ENCODE measurements around the gene GRM1.
"Not testable (repeated sequence)": the region's sequence is repeated elsewhere in the genome, so short reads cannot be mapped to it uniquely, and the experiment has no call there.

The GRM1 gene

GRCh38 chr6:146240322-146240721 lies 211.5 kb downstream of the GRM1 start:
- Histone ChIP-seq H3K36me3 (replicated peaks) (no peaks in the 10 kb centered on the region), H3K9me3 (no peaks in the 10 kb centered on the region), H3K27me3 (ENCODE audit: low read depth) (no peaks in the 10 kb centered on the region), H3K4me1 (no peaks in the 10 kb centered on the region), H3K4me3 (no peak overlapping the region)
- DNase-seq (ENCODE audit: low spot score in 2 of 2), result no peak
- in situ Hi-C loops (cut with MboI; ENCODE audit: low sequenced_read_pairs), result no loop called here

DNA sequence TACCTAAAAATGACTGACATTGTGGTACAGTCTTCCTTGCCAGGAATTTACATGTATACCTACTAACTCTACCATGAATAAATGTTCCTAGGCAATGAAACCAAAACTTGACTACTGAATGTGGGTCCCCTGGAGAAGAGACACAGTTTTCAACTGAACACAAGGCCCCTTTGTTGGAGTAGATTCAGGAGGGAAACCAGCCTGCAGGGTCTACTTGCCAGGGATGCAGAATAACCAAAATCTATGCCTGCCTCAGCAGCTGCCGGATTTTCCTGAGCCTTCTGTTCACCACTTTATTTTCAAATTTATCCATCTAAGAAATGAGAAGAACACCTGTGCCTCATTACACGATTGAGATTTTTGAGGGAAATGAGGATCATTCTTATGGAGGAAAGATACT lies 211.9 kb downstream of the GRM1 start:
- no peak overlapping the region for H3K4me3 ChIP-seq
- H3K36me3 ChIP-seq (replicated peaks), result no peaks in the 10 kb centered on the region
- H3K27me3 ChIP-seq (ENCODE audit: low read depth), result no peaks in the 10 kb centered on the region
- in situ Hi-C loops (cut with MboI; ENCODE audit: low sequenced_read_pairs), result no loop called here
- H3K9me3 ChIP-seq, result no peaks in the 10 kb centered on the region
- no peaks in the 10 kb centered on the region for H3K4me1 ChIP-seq
- no peak for DNase-seq (ENCODE audit: low spot score in 2 of 2)

GRCh38 chr6:146243646-146244045 lies 214.8 kb downstream of the GRM1 start:
- H3K4me1 ChIP-seq; in situ Hi-C loops (cut with MboI; ENCODE audit: low sequenced_read_pairs); H3K4me3 ChIP-seq; H3K36me3 ChIP-seq (replicated peaks); H3K9me3 ChIP-seq; DNase-seq (ENCODE audit: low spot score in 2 of 2); H3K27me3 ChIP-seq (ENCODE audit: low read depth): not testable (repeated sequence)

DNA sequence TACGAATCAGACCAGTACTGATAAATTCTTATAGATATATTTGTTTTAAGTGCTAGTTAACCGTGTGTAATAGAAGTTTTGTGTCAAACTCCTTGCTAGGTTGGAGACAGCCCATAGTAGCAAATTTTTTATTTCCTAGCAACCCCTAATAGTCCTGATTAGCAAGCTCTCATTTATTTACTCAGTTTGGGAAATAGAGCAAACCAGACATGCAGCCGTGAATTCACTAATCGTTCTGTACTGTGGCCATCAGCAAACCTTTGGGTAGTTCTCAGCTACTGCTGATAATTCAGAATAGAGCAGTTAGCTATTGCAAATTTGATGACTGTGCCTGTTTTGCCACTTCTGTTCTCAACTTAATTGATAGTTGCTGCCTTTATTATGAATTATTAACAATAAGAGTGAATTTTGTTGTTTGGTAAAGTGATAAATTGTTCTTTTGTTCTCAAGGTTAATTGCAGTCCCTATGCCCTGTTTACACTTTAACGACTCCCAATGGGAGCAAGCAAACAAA lies 215.8 kb downstream of the GRM1 start:
- no peak for DNase-seq (ENCODE audit: low spot score in 2 of 2)
- Histone ChIP-seq H3K4me3 (no peak overlapping the region), H3K4me1 (no peaks in the 10 kb centered on the region), H3K9me3 (no peaks in the 10 kb centered on the region), H3K36me3 (replicated peaks) (no peaks in the 10 kb centered on the region), H3K27me3 (ENCODE audit: low read depth) (no peaks in the 10 kb centered on the region)
- in situ Hi-C loops (cut with MboI; ENCODE audit: low sequenced_read_pairs), result no loop called here

- no peaks in the 10 kb centered on the region for H3K36me3 ChIP-seq (replicated peaks)
- H3K4me1 ChIP-seq, result no peaks in the 10 kb centered on the region
- no peak overlapping the region for H3K4me3 ChIP-seq
- in situ Hi-C loops (cut with MboI; ENCODE audit: low sequenced_read_pairs), result no loop called here
- H3K9me3 ChIP-seq, result no peaks in the 10 kb centered on the region
- no peaks in the 10 kb centered on the region for H3K27me3 ChIP-seq (ENCODE audit: low read depth)
- no peak for DNase-seq (ENCODE audit: low spot score in 2 of 2)
Measured at GRCh38 chr6:146246028-146246427, 217.2 kb downstream of the GRM1 start.

DNA sequence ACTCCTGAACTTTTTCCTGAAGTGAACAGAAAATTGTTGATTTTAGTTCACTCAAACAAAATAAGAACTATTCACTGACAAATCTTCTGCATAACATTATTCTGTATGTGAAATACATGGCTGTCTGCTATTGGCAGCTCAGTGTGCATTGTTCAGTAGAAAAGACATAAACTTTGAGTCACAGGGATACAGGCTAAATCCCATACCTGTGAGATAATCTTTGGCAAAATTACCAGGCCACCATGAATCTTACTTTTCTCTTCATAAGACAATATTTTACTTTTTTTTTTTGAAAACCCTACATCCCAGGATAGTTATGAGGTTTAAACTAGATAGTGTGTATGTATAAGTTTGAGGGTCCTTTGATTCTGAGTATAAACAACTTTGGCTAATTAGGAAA lies 224.8 kb downstream of the GRM1 start:
- H3K36me3 ChIP-seq (replicated peaks), result no peaks in the 10 kb centered on the region
- DNase-seq (ENCODE audit: low spot score in 2 of 2), result no peak
- no peaks in the 10 kb centered on the region for H3K4me1 ChIP-seq
- no peak overlapping the region for H3K4me3 ChIP-seq
- peaks cover 7% of the 10 kb centered on the region; the same call in 1 of the 2 replicates for H3K27me3 ChIP-seq (ENCODE audit: low read depth)
- H3K9me3 ChIP-seq, result no peaks in the 10 kb centered on the region
- in situ Hi-C loops (cut with MboI; ENCODE audit: low sequenced_read_pairs), result no loop called here

GRCh38 chr6:146258206-146258605 lies 229.3 kb downstream of the GRM1 start:
- Histone ChIP-seq H3K4me1 (no peaks in the 10 kb centered on the region), H3K27me3 (ENCODE audit: low read depth) (peaks cover 5% of the 10 kb centered on the region; the same call in 1 of the 2 replicates), H3K9me3 (no peaks in the 10 kb centered on the region), H3K36me3 (replicated peaks) (no peaks in the 10 kb centered on the region), H3K4me3 (no peak overlapping the region)
- in situ Hi-C loops (cut with MboI; ENCODE audit: low sequenced_read_pairs), result no loop called here
- DNase-seq (ENCODE audit: low spot score in 2 of 2), result no peak

DNA sequence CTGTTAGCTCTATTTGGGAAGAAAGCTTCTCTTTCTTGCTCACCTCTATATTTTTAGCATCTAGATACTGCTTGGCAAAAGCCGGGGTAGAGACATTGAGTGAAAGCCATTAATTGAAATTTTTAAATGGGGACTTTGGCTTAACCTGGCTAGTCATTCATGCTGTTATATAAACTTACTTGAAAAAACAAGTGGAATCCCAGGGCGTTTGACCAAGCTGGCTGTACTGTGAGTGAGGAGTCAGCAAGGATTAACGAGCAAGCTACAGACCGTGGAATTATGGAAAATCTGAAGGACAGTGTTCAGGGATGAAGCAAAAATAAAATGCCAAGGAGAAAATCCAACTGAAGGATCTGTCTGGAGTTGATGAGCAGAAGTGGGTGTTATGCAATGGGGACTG lies 232.0 kb downstream of the GRM1 start:
- no peak overlapping the region for H3K4me3 ChIP-seq
- DNase-seq (ENCODE audit: low spot score in 2 of 2), result no peak
- H3K27me3 ChIP-seq (ENCODE audit: low read depth), result no peaks in the 10 kb centered on the region
- no peaks in the 10 kb centered on the region for H3K36me3 ChIP-seq (replicated peaks)
- no peaks in the 10 kb centered on the region for H3K9me3 ChIP-seq
- in situ Hi-C loops (cut with MboI; ENCODE audit: low sequenced_read_pairs), result no loop called here
- no peaks in the 10 kb centered on the region for H3K4me1 ChIP-seq

GRCh38 chr6:146265056-146265455 lies 236.2 kb downstream of the GRM1 start:
- no peak for DNase-seq (ENCODE audit: low spot score in 2 of 2)
- in situ Hi-C loops (cut with MboI; ENCODE audit: low sequenced_read_pairs), result no loop called here
- Histone ChIP-seq H3K9me3 (no peaks in the 10 kb centered on the region), H3K4me1 (no peaks in the 10 kb centered on the region), H3K36me3 (replicated peaks) (no peaks in the 10 kb centered on the region), H3K27me3 (ENCODE audit: low read depth) (no peaks in the 10 kb centered on the region), H3K4me3 (no peak overlapping the region)

- Histone ChIP-seq H3K36me3 (replicated peaks) (no peaks in the 10 kb centered on the region), H3K27me3 (ENCODE audit: low read depth) (no peaks in the 10 kb centered on the region), H3K9me3 (no peaks in the 10 kb centered on the region), H3K4me1 (no peaks in the 10 kb centered on the region), H3K4me3 (no peak overlapping the region)
- in situ Hi-C loops (cut with MboI; ENCODE audit: low sequenced_read_pairs), result no loop called here
- no peak for DNase-seq (ENCODE audit: low spot score in 2 of 2)
Measured at GRCh38 chr6:146267447-146267846, 238.6 kb downstream of the GRM1 start.

GRCh38 chr6:146267946-146268345 lies 239.1 kb downstream of the GRM1 start:
- Histone ChIP-seq H3K9me3 (no peaks in the 10 kb centered on the region), H3K27me3 (ENCODE audit: low read depth) (no peaks in the 10 kb centered on the region), H3K4me1 (no peaks in the 10 kb centered on the region), H3K4me3 (no peak overlapping the region), H3K36me3 (replicated peaks) (no peaks in the 10 kb centered on the region)
- no peak for DNase-seq (ENCODE audit: low spot score in 2 of 2)
- in situ Hi-C loops (cut with MboI; ENCODE audit: low sequenced_read_pairs), result no loop called here

GRCh38 chr6:146269482-146269881 lies 240.6 kb downstream of the GRM1 start:
- Histone ChIP-seq H3K36me3 (replicated peaks) (no peaks in the 10 kb centered on the region), H3K27me3 (ENCODE audit: low read depth) (no peaks in the 10 kb centered on the region), H3K9me3 (no peaks in the 10 kb centered on the region), H3K4me3 (no peak overlapping the region), H3K4me1 (no peaks in the 10 kb centered on the region)
- no peak for DNase-seq (ENCODE audit: low spot score in 2 of 2)
- in situ Hi-C loops (cut with MboI; ENCODE audit: low sequenced_read_pairs), result no loop called here

DNA sequence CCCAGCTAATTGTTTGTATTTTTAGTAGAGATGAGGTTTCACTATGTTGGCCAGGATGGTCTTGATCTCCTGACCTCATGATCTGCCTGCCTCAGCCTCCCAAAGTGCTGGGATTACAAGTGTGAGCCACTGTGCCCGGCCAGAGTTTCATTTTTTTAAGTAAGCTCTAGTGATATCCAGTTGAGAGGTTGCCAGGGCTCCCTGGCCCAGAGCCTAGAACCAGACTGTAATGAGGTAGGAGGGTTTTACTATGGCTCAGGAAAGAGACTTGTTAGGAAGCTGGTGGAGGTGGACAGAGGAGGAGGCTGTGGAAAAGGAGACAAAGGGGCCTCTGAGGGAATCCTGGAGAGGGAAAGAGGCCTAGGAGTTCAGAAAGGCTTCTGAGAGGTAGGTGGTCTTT lies 242.3 kb downstream of the GRM1 start:
- DNase-seq (ENCODE audit: low spot score in 2 of 2); H3K4me3 ChIP-seq; in situ Hi-C loops (cut with MboI; ENCODE audit: low sequenced_read_pairs): not testable (repeated sequence)

GRCh38 chr6:146273490-146273889 lies 244.6 kb downstream of the GRM1 start:
- Histone ChIP-seq H3K36me3 (replicated peaks) (no peaks in the 10 kb centered on the region), H3K4me3 (no peak overlapping the region), H3K27me3 (ENCODE audit: low read depth) (no peaks in the 10 kb centered on the region), H3K4me1 (no peaks in the 10 kb centered on the region), H3K9me3 (no peaks in the 10 kb centered on the region)
- in situ Hi-C loops (cut with MboI; ENCODE audit: low sequenced_read_pairs), result no loop called here
- DNase-seq (ENCODE audit: low spot score in 2 of 2), result no peak

More for the DNA sequence above, 242.3 kb downstream of the GRM1 start:
- H3K4me1 ChIP-seq; H3K36me3 ChIP-seq (replicated peaks); H3K27me3 ChIP-seq (ENCODE audit: low read depth); H3K9me3 ChIP-seq: not testable (repeated sequence)

DNA sequence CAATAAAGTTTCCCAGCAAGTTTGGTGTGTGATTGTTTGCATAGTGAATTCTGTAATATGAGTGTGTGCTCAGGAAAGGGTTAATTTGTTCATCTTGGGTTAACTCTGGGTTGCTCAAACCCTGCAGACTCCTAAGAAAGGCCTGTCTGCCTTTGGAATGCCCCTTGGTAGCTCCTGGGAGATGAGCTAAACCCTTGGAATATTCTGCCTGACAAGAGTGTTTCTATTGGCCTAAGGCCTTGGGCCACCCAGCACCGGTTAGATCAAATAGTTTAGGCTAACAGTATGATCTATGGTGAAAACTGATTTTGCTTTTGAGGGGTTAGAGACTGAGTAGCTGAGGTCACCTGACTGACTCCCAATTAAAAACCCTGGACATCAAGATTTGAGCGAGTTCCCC lies 248.3 kb downstream of the GRM1 start:
- in situ Hi-C loops (cut with MboI; ENCODE audit: low sequenced_read_pairs), result no loop called here
- no peak for DNase-seq (ENCODE audit: low spot score in 2 of 2)
- H3K36me3 ChIP-seq (replicated peaks), result no peaks in the 10 kb centered on the region
- H3K4me1 ChIP-seq, result no peaks in the 10 kb centered on the region
- H3K4me3 ChIP-seq, result no peak overlapping the region
- H3K27me3 ChIP-seq (ENCODE audit: low read depth), result no peaks in the 10 kb centered on the region
- no peaks in the 10 kb centered on the region for H3K9me3 ChIP-seq
